HEK293 (cell line): ENCODE data around the gene PIP4K2B.
A peak's percentile ranks its signal among the peaks of the same experiment; 100 is the strongest.

Source experiments
- GLIS1 ChIP-seq: fragments of 450-650 bp; formaldehyde crosslinking; IDR thresholded peaks from 2 replicates; pipeline ENCODE4 v1.5.1; 2016; ENCODE audit warnings: missing biosample characterization, missing genetic modification characterization
- HOXC10 ChIP-seq: sonication (generic); formaldehyde crosslinking; IDR thresholded peaks from 2 replicates; pipeline ENCODE4 v1.8.1; 2023; ENCODE audit warnings: mild to moderate bottlenecking, missing genetic modification reagents
- PRDM1 ChIP-seq: fragments of 450-650 bp; formaldehyde crosslinking; IDR thresholded peaks from 2 replicates; pipeline ENCODE4; 2016; ENCODE audit warnings: missing biosample characterization, missing genetic modification characterization
- REST ChIP-seq: fragments of 450-650 bp; formaldehyde crosslinking; IDR thresholded peaks from 2 replicates; pipeline ENCODE4 v1.5.1; 2016; ENCODE audit warnings: missing biosample characterization, missing genetic modification characterization
- ZBTB17 ChIP-seq: fragments of 450-650 bp; formaldehyde crosslinking; IDR thresholded peaks from 2 replicates; pipeline ENCODE4 v1.5.1; 2016; ENCODE audit warnings: missing biosample characterization, missing genetic modification characterization
- ZBTB26 ChIP-seq: fragments of 450-650 bp; formaldehyde crosslinking; optimal IDR thresholded peaks from 2 replicates; pipeline ENCODE3; 2016; ENCODE audit warnings: missing biosample characterization, mild to moderate bottlenecking, missing genetic modification characterization
- ZBTB44 ChIP-seq: fragments of 450-650 bp; IDR thresholded peaks from 2 replicates; pipeline ENCODE4 v1.5.1; 2018; ENCODE audit warnings: missing biosample characterization, mild to moderate bottlenecking, missing genetic modification characterization
- ZBTB49 ChIP-seq: fragments of 450-650 bp; formaldehyde crosslinking; IDR thresholded peaks from 2 replicates; pipeline ENCODE4 v1.5.1; 2016; ENCODE audit warnings: missing biosample characterization, missing genetic modification characterization, low read depth
- ZFP3 ChIP-seq: fragments of 450-650 bp; formaldehyde crosslinking; IDR thresholded peaks from 2 replicates; pipeline ENCODE4 v1.5.1; 2016; ENCODE audit warnings: low read depth, missing biosample characterization, missing genetic modification characterization
- ZNF132 ChIP-seq: fragments of 450-650 bp; formaldehyde crosslinking; IDR thresholded peaks from 2 replicates; pipeline ENCODE4 v1.5.1; 2017; ENCODE audit warnings: missing biosample characterization, missing genetic modification characterization, borderline replicate concordance
- ZNF148 ChIP-seq: fragments of 450-650 bp; formaldehyde crosslinking; IDR thresholded peaks from 2 replicates; pipeline ENCODE4 v1.5.0; 2017; ENCODE audit warnings: missing biosample characterization, missing genetic modification characterization, borderline replicate concordance
- ZNF169 ChIP-seq: fragments of 450-650 bp; formaldehyde crosslinking; IDR thresholded peaks from 2 replicates; pipeline ENCODE4 v1.5.1; 2016; ENCODE audit warnings: missing biosample characterization, missing genetic modification characterization
- ZNF214 ChIP-seq: fragments of 450-650 bp; formaldehyde crosslinking; IDR thresholded peaks from 2 replicates; pipeline ENCODE4 v1.5.1; 2017; ENCODE audit warnings: missing biosample characterization, mild to moderate bottlenecking, missing genetic modification characterization, borderline replicate concordance
- ZNF223 ChIP-seq: fragments of 450-650 bp; formaldehyde crosslinking; IDR thresholded peaks from 2 replicates; pipeline ENCODE4 v1.5.1; 2016; ENCODE audit warnings: missing biosample characterization, missing genetic modification characterization
- ZNF362 ChIP-seq: fragments of 450-650 bp; formaldehyde crosslinking; IDR thresholded peaks from 2 replicates; pipeline ENCODE4 v1.5.1; 2016; ENCODE audit warnings: missing biosample characterization, missing genetic modification characterization
- ZNF404 ChIP-seq: fragments of 450-650 bp; formaldehyde crosslinking; IDR thresholded peaks from 2 replicates; pipeline ENCODE4 v1.5.1; 2017; ENCODE audit warnings: missing biosample characterization, missing genetic modification characterization
- ZNF473 ChIP-seq: fragments of 450-650 bp; formaldehyde crosslinking; IDR thresholded peaks from 2 replicates; pipeline ENCODE4 v1.5.1; 2017; ENCODE audit warnings: missing biosample characterization, missing genetic modification characterization
- ZNF48 ChIP-seq: fragments of 450-650 bp; formaldehyde crosslinking; IDR thresholded peaks from 2 replicates; pipeline ENCODE4 v1.5.1; 2016; ENCODE audit warnings: missing biosample characterization, missing genetic modification characterization
- ZNF560 ChIP-seq: fragments of 450-650 bp; formaldehyde crosslinking; IDR thresholded peaks from 2 replicates; pipeline ENCODE4 v1.5.1; 2017; ENCODE audit warnings: missing biosample characterization, missing genetic modification characterization, borderline replicate concordance
- ZNF621 ChIP-seq: fragments of 450-650 bp; formaldehyde crosslinking; IDR thresholded peaks from 2 replicates; pipeline ENCODE4 v1.5.1; 2017; ENCODE audit warnings: missing biosample characterization, missing genetic modification characterization
- ZNF777 ChIP-seq: fragments of 450-650 bp; formaldehyde crosslinking; IDR thresholded peaks from 2 replicates; pipeline ENCODE4 v1.5.1; 2017; ENCODE audit warnings: missing biosample characterization, missing genetic modification characterization, borderline replicate concordance
- ZNF792 ChIP-seq: fragments of 450-650 bp; formaldehyde crosslinking; IDR thresholded peaks from 2 replicates; pipeline ENCODE4 v1.5.1; 2016; ENCODE audit warnings: missing biosample characterization, missing genetic modification characterization
- ZNF843 ChIP-seq: fragments of 450-650 bp; formaldehyde crosslinking; IDR thresholded peaks from 2 replicates; pipeline ENCODE4 v1.5.1; 2016; ENCODE audit warnings: missing biosample characterization, missing genetic modification characterization
- ZSCAN30 ChIP-seq: fragments of 450-650 bp; IDR thresholded peaks from 2 replicates; pipeline ENCODE4 v1.5.1; 2018; ENCODE audit warnings: missing biosample characterization, mild to moderate bottlenecking, missing genetic modification characterization, moderate library complexity
- ZSCAN5A ChIP-seq: fragments of 450-650 bp; formaldehyde crosslinking; IDR thresholded peaks from 2 replicates; pipeline ENCODE4 v1.5.1; 2016; ENCODE audit warnings: missing biosample characterization, missing genetic modification characterization

PIP4K2B gene

GRCh38 chr17:38751808-38752307, 47.5 kb downstream of the PIP4K2B start (continued):
- TF ChIP-seq REST (0 out of 2 replicates have a peak, but pooled peaks have one; percentile 20), ZNF560 (tag by site-specific recombination) (no peak), ZNF473 (no peak), ZNF169 (tag by site-specific recombination) (no peak), ZNF777 (tag by site-specific recombination) (peak; percentile 100), ZNF214 (tag by site-specific recombination) (no peak), ZBTB49 (tag by site-specific recombination) (no peak), ZNF48 (tag by site-specific recombination) (no peak), ZFP3 (tag by site-specific recombination) (no peak), ZNF132 (tag by site-specific recombination) (no peak), ZNF223 (tag by site-specific recombination) (no peak; the same call in 1 of the 2 replicates), ZNF621 (tag by site-specific recombination) (no peak), ZNF148 (tag by site-specific recombination) (peak; percentile 30; the same call in 1 of the 2 replicates), ZSCAN30 (peak; percentile 40; the same call in 1 of the 2 replicates), ZSCAN5A (tag by site-specific recombination) (no peak), ZBTB44 (tag by site-specific recombination) (no peak), ZNF362 (tag by site-specific recombination) (peak; percentile 61; the same call in 1 of the 2 replicates), GLIS1 (tag by site-specific recombination) (peak; percentile 61), ZNF843 (tag by site-specific recombination) (peak; percentile 55; the same call in 1 of the 2 replicates), ZNF792 (tag by site-specific recombination) (peak; percentile 32; the same call in 1 of the 2 replicates), HOXC10 (CRISPR knock-in tag) (no peak), ZBTB26 (peak; percentile 74), ZBTB17 (tag by site-specific recombination) (peak; percentile 74; the same call in 1 of the 2 replicates), PRDM1 (peak; percentile 80), ZNF404 (tag by site-specific recombination) (no peak)
- TF ChIP-seq, all 188 proteins: peak for 69
